Keratinocyte (primary cell): ENCODE measurements around the gene FBN1. TPM values are rescaled to one million over a fixed set of nuclear protein-coding genes. Genes with fewer than 3 reads are reported as not detected.

ENCODE experiments used
- DNase-seq: peaks from one replicate; pipeline ENCODE4 v3.0.0-alpha.2; 2011; ENCODE audit warnings: low read depth, missing footprints, low spot score
- FAIRE-seq: peaks from 2 replicates; lab custom pipeline; 2011; peaks lifted over from hg19 to GRCh38; lab: Jason Lieb, UNC
- H2AFZ ChIP-seq: 2 replicates; pipeline ENCODE4 v1.6.0; 2012; ENCODE audit warnings: low read length, control low read depth, inconsistent platforms; ENCODE audit not compliant: control insufficient read depth
- H3K27ac ChIP-seq: 2 replicates; pipeline ENCODE4 v1.5.1; 2011; ENCODE audit warnings: low read length; ENCODE audit not compliant: control insufficient read depth, insufficient read depth
- H3K27me3 ChIP-seq: 3 replicates; pipeline ENCODE4 v1.6.0; 2011; ENCODE audit warnings: low read length; ENCODE audit not compliant: control insufficient read depth, insufficient read depth; ENCODE audit errors: extremely low read depth
- H3K36me3 ChIP-seq, 2 experiments: 2 replicates in 1 of 2; 3 replicates in 1 of 2; pipeline ENCODE4 v1.5.1; 2011; ENCODE audit warnings: low read length in 2 of 2, mild to moderate bottlenecking in 1 of 2; ENCODE audit not compliant: control insufficient read depth in 2 of 2, insufficient read depth in 2 of 2; ENCODE audit errors: extremely low read depth in 1 of 2
- H3K4me1 ChIP-seq: 3 replicates; pipeline ENCODE4 v1.5.1; 2011; ENCODE audit warnings: low read length; ENCODE audit not compliant: control insufficient read depth, insufficient read depth; ENCODE audit errors: extremely low read depth
- H3K4me2 ChIP-seq: 3 replicates; pipeline ENCODE4 v1.6.0; 2011; ENCODE audit warnings: low read depth, low read length; ENCODE audit not compliant: control insufficient read depth, insufficient read depth; ENCODE audit errors: extremely low read depth
- H3K4me3 ChIP-seq, 3 experiments: fragments of 200-600 bp in 1 of 3; sonication (generic) in 1 of 3; 2 replicates in 2 of 3; 3 replicates in 1 of 3; pipeline ENCODE4 v1.5.1; 2011 to 2016; ENCODE audit warnings: low read length in 3 of 3, mild to moderate bottlenecking in 3 of 3, control low read depth in 2 of 3, inconsistent platforms in 1 of 3, low read depth in 1 of 3, mixed read lengths in 1 of 3, mixed run types in 1 of 3, moderate library complexity in 1 of 3; ENCODE audit not compliant: control insufficient read depth in 2 of 3, insufficient read depth in 2 of 3; ENCODE audit errors: extremely low read depth in 1 of 3
- H3K79me2 ChIP-seq: 2 replicates; pipeline ENCODE4 v1.6.0; 2012; ENCODE audit warnings: low read length; ENCODE audit not compliant: control insufficient read depth, insufficient read depth
- H3K9ac ChIP-seq: 3 replicates; pipeline ENCODE4 v1.6.0; 2011; ENCODE audit warnings: low read length; ENCODE audit not compliant: control insufficient read depth, insufficient read depth; ENCODE audit errors: extremely low read depth
- H3K9me1 ChIP-seq: 3 replicates; pipeline ENCODE4 v1.6.0; 2011; ENCODE audit warnings: low read length; ENCODE audit not compliant: control insufficient read depth, insufficient read depth; ENCODE audit errors: extremely low read depth
- H3K9me3 ChIP-seq: 2 replicates; pipeline ENCODE4 v1.5.1; 2012; ENCODE audit warnings: low read depth, low read length; ENCODE audit not compliant: control insufficient read depth
- H4K20me1 ChIP-seq: 3 replicates; pipeline ENCODE4 v1.6.0; 2011; ENCODE audit warnings: low read length; ENCODE audit not compliant: control insufficient read depth, insufficient read depth; ENCODE audit errors: extremely low read depth
- CTCF ChIP-seq, 3 experiments: IDR thresholded peaks in 1 of 3; conservative IDR thresholded peaks in 1 of 3; optimal IDR thresholded peaks in 1 of 3; 2 replicates in 2 of 3; 3 replicates in 1 of 3; pipeline versions ENCODE3 to v1.5.1; 2011; ENCODE audit warnings: low read length in 3 of 3, mild to moderate bottlenecking in 3 of 3, moderate library complexity in 2 of 3, control low read depth in 1 of 3, inconsistent platforms in 1 of 3; ENCODE audit not compliant: insufficient read depth in 2 of 3; ENCODE audit errors: extremely low read depth in 1 of 3
- EZH2 ChIP-seq: IDR thresholded peaks from one replicate; pipeline ENCODE4 v1.6.1; 2012; ENCODE audit warnings: inconsistent platforms, mild to moderate bottlenecking, low read length, moderate library complexity
- dilution Hi-C: fragments of 300-500 bp; cut with MboI; formaldehyde crosslinking; loops from one replicate; pipeline ENCODE4 v1.7.0; 2020; ENCODE audit warnings: low sequenced_read_pairs; ENCODE audit not compliant: extremely low pct_ligation_motif_present
- polyA plus RNA-seq, 5 experiments: library from polyadenylated mRNA; depleted of rRNA in 3 of 5; stranded (reverse) in 3 of 5; stranded (forward) in 1 of 5; unstranded in 1 of 5; fragments of >200 nt; gene quantifications; 1 replicate in 1 of 5; 2 replicates in 3 of 5; 3 replicates in 1 of 5; pipeline versions ENCODE4 v1.2.1 to v1.2.3, GENCODE V29; 2011 to 2012; ENCODE audit warnings: missing spikeins in 2 of 5, low read depth in 1 of 5, low replicate concordance in 1 of 5

The FBN1 gene
- polyA plus RNA-seq, 1 donor (not counting 4 experiments of a cell fraction or from before 2014, with no cell fraction given), result 3.5 TPM

GRCh38 chr15:48370460-48370859 lies 275.0 kb downstream of the FBN1 start:
- Histone ChIP-seq H3K79me2 (no peaks in the 10 kb centered on the region), H3K9me3 (no peaks in the 10 kb centered on the region), H3K36me3 (no peaks in the 10 kb centered on the region), H3K9ac (no peak overlapping the region), H3K27me3 (no peaks in the 10 kb centered on the region), H2AFZ (no peak overlapping the region), H3K4me1 (peaks cover 10% of the 10 kb centered on the region), H3K4me2 (no peak overlapping the region), H3K4me3 (no peak overlapping the region), H3K9me1 (no peaks in the 10 kb centered on the region), H3K27ac (no peak overlapping the region), H4K20me1 (no peaks in the 10 kb centered on the region)
- FAIRE-seq (no peak), DNase-seq (no peak)
- dilution Hi-C loops, result no loop called here
- no peak for TF ChIP-seq EZH2
- no peak for TF ChIP-seq CTCF (optimal IDR thresholded peaks at IDR 0.05 in 1 of 3, IDR thresholded peaks at IDR 0.05 in 1 of 3, conservative IDR thresholded peaks at IDR 0.05 in 1 of 3; ENCODE audit: extremely low read depth in 1 of 3, insufficient read depth in 2 of 3, low read length in 3 of 3)

- no peak for DNase-seq
- FAIRE-seq, result no peak
- Histone ChIP-seq H3K4me2 (no peak overlapping the region), H3K79me2 (no peaks in the 10 kb centered on the region), H3K9me1 (no peaks in the 10 kb centered on the region), H3K27ac (no peak overlapping the region), H3K4me1 (no peaks in the 10 kb centered on the region), H4K20me1 (no peaks in the 10 kb centered on the region), H3K27me3 (no peaks in the 10 kb centered on the region), H3K9ac (no peak overlapping the region), H3K9me3 (no peaks in the 10 kb centered on the region), H2AFZ (no peak overlapping the region), H3K4me3 (no peak overlapping the region), H3K36me3 (no peaks in the 10 kb centered on the region)
- dilution Hi-C loops, result no loop called here
- TF ChIP-seq EZH2, result no peak
- TF ChIP-seq CTCF (optimal IDR thresholded peaks at IDR 0.05 in 1 of 3, IDR thresholded peaks at IDR 0.05 in 1 of 3, conservative IDR thresholded peaks at IDR 0.05 in 1 of 3; ENCODE audit: extremely low read depth in 1 of 3, insufficient read depth in 2 of 3, low read length in 3 of 3), result no peak
Observed at GRCh38 chr15:48367483-48367882, 278.0 kb downstream of the FBN1 start.
